ENCODE measurements around the gene ANP32E. TPM values are rescaled to one million over a fixed set of nuclear protein-coding genes. Genes with fewer than 3 reads are reported as not detected.

The ANP32E gene
- total and polyA plus RNA-seq, 2 donors from 2014 or later, result 22.1 to 41.7 TPM

DNA sequence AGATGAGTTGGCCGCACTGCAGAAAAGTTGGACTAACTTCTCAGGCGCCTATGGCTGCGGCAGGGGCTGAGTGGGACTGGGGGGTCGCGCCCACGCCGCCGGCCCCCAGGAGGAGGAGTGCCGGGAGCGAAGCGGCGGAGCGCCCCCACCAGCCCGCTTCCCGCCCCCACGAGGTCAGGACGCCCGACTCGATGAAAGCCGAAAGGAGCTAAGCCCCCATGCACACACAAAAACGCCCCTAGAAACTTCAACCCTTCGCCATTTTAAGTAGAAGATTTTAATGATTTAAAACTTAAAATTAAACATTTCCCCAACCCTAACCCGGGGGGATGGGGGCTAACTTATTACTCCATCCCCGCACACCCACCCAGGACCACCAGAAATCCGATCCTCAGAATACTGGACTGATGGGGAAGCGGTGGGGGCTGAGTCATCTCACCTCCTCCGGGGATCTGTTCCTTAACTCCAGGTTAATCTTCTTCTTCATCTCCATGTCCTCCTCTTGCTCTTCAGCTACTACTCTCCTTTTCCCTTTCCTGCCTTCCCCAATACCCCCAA, 539 bp downstream of the ANP32E start:
- Histone ChIP-seq H3K27ac (ENCODE audit: low read depth in 2 of 2, low read length in 2 of 2) (peak overlapping the region; percentile 93 to 94), H3K9ac (ENCODE audit: low read length in 3 of 3) (peak overlapping the region; percentile 72 to 97 (median 85)), H3K4me1 (ENCODE audit: control insufficient read depth in 2 of 3, insufficient read depth in 2 of 3, low read depth in 1 of 3, low read length in 3 of 3) (peaks cover 0 to 3% (median 0%) of the 10 kb centered on the region in 3 donors), H3K4me3 (ENCODE audit: low read length in 3 of 3) (peak overlapping the region; percentile 80 to 98 (median 88)), H3K27me3 (ENCODE audit: control insufficient read depth, insufficient read depth, low read length) (no peaks in the 10 kb centered on the region), H3K9me3 (ENCODE audit: control insufficient read depth in 2 of 3, insufficient read depth in 1 of 3, low read length in 3 of 3) (no peaks in the 10 kb centered on the region), H3K36me3 (ENCODE audit: control insufficient read depth in 2 of 3, insufficient read depth in 3 of 3, low read length in 3 of 3) (no peaks in the 10 kb centered on the region)
- intact Hi-C loops (cut with DNase I), result no loop called here
- DNase-seq (peak in 4 of 5 donors; percentile 32 to 62 (median 56)), FAIRE-seq (no peak)
- TF ChIP-seq, protein P1, sequence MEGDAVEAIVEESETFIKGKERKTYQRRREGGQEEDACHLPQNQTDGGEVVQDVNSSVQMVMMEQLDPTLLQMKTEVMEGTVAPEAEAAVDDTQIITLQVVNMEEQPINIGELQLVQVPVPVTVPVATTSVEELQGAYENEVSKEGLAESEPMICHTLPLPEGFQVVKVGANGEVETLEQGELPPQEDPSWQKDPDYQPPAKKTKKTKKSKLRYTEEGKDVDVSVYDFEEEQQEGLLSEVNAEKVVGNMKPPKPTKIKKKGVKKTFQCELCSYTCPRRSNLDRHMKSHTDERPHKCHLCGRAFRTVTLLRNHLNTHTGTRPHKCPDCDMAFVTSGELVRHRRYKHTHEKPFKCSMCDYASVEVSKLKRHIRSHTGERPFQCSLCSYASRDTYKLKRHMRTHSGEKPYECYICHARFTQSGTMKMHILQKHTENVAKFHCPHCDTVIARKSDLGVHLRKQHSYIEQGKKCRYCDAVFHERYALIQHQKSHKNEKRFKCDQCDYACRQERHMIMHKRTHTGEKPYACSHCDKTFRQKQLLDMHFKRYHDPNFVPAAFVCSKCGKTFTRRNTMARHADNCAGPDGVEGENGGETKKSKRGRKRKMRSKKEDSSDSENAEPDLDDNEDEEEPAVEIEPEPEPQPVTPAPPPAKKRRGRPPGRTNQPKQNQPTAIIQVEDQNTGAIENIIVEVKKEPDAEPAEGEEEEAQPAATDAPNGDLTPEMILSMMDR (IDR thresholded peaks at IDR 0.05; ENCODE audit: borderline replicate concordance, extremely low read depth, insufficient read depth), result no peak

DNA sequence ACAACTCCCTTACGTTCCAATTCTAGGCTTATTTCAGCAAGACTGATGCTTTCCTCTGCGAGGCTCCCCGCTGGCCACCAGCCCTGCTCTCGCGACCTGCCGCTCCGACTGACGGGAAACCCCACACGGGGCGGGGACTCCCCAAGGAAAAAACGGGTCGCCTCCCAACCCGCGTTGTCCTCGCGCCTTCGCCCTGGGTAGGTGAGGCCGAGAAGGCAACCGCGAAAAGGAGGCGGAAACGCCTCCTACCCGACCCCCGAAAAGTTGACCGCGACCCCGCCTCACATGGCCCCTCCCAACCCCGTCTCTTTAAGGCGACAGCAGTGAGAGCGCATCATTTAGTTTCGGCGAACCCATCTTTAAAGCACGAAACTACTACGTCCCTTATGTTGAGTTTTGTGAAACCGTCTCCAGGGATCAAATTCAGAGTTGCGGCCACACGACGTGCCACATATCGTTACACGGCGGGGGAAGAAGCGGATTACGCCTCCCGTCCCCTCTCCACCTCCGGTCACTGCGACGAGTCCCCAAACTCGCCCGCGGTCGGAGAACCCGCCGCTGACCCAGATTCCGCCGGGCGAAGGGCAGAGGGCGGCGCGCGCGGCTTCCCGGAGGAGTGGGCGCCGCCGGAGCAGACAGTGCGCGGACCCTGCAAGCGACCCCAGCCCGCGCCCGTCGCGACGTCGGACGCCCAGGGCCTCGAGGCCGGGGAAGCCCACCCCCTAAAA, 1.2 kb downstream of the ANP32E start:
- Histone ChIP-seq H3K36me3 (ENCODE audit: control insufficient read depth in 2 of 3, insufficient read depth in 3 of 3, low read length in 3 of 3) (no peaks in the 10 kb centered on the region), H3K4me1 (ENCODE audit: control insufficient read depth in 2 of 3, insufficient read depth in 2 of 3, low read depth in 1 of 3, low read length in 3 of 3) (peaks cover 0 to 3% (median 0%) of the 10 kb centered on the region in 3 donors), H3K4me3 (ENCODE audit: low read length in 3 of 3) (peak overlapping the region; percentile 80 to 98 (median 88)), H3K9me3 (ENCODE audit: control insufficient read depth in 2 of 3, insufficient read depth in 1 of 3, low read length in 3 of 3) (no peaks in the 10 kb centered on the region), H3K27me3 (ENCODE audit: control insufficient read depth, insufficient read depth, low read length) (no peaks in the 10 kb centered on the region), H3K27ac (ENCODE audit: low read depth in 2 of 2, low read length in 2 of 2) (peak overlapping the region; percentile 93 to 94), H3K9ac (ENCODE audit: low read length in 3 of 3) (peak overlapping the region; percentile 72 to 97 (median 97))
- peak; percentile 76 to 94 (median 88) for DNase-seq
- FAIRE-seq, result no peak
- TF ChIP-seq, protein P1 (IDR thresholded peaks at IDR 0.05; ENCODE audit: borderline replicate concordance, extremely low read depth, insufficient read depth), result no peak
- intact Hi-C loops (cut with DNase I), result no loop called here

DNA sequence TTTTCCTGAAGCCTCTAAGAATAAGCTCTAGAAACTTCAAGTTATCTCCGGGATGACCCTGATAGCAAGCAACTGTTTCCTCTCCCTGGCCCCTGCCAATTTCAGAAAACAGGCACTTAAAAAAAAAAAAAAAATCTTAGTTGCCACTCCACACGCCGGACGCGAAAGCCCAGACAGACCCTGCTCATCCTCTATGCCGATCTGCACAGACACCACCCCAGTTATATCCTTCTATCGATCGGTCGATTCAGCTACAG, 1.7 kb downstream of the ANP32E start:
- TF ChIP-seq, protein P1 (IDR thresholded peaks at IDR 0.05; ENCODE audit: borderline replicate concordance, extremely low read depth, insufficient read depth), result no peak
- DNase-seq (no peak), FAIRE-seq (no peak)
- peak overlapping the region; percentile 93 to 94 for H3K27ac ChIP-seq (ENCODE audit: low read depth in 2 of 2, low read length in 2 of 2)
- peak overlapping the region; percentile 63 to 97 (median 97) for H3K9ac ChIP-seq (ENCODE audit: low read length in 3 of 3)
- no peaks in the 10 kb centered on the region for H3K9me3 ChIP-seq (ENCODE audit: control insufficient read depth in 2 of 3, insufficient read depth in 1 of 3, low read length in 3 of 3)
- no peaks in the 10 kb centered on the region for H3K36me3 ChIP-seq (ENCODE audit: control insufficient read depth in 2 of 3, insufficient read depth in 3 of 3, low read length in 3 of 3)
- H3K4me1 ChIP-seq (ENCODE audit: control insufficient read depth in 2 of 3, insufficient read depth in 2 of 3, low read depth in 1 of 3, low read length in 3 of 3), result peaks cover 0 to 3% (median 0%) of the 10 kb centered on the region in 3 donors
- intact Hi-C loops (cut with DNase I), result no loop called here
- H3K27me3 ChIP-seq (ENCODE audit: control insufficient read depth, insufficient read depth, low read length), result no peaks in the 10 kb centered on the region
- peak overlapping the region; percentile 80 to 98 (median 88) for H3K4me3 ChIP-seq (ENCODE audit: low read length in 3 of 3)

Data from kidney (tissue), 14 donors.